Tibial artery (tissue), 4 donors: ENCODE results near the gene UGT1A8.
"Not testable (repeated sequence)": the region's sequence is repeated elsewhere in the genome, so short reads cannot be mapped to it uniquely, and the experiment has no call there.

Experiments
- DNase-seq, 2 donors: peaks; one replicate each; pipeline ENCODE4 v3.0.0-alpha.2; 2019
- H3K27ac ChIP-seq, 2 donors: fragments of 200-600 bp; sonication (generic) in 1 of 2; 1 replicate in 1 of 2; 2 replicates in 1 of 2; pipeline ENCODE4 v1.5.1; 2018 to 2019; ENCODE audit warnings: mild to moderate bottlenecking in 1 of 2
- H3K27me3 ChIP-seq, 2 donors: fragments of 200-600 bp; sonication (generic) in 1 of 2; one replicate each; pipeline versions ENCODE4 v1.5.1 to v1.6.0; 2016 to 2019
- H3K36me3 ChIP-seq, 3 donors: fragments of 200-600 bp; sonication (generic) in 2 of 3; one replicate each; pipeline ENCODE4 v1.5.1; 2016 to 2019; ENCODE audit warnings: mild to moderate bottlenecking in 2 of 3
- H3K4me1 ChIP-seq, 4 donors: fragments of 200-600 bp; sonication (generic) in 2 of 4; 1 replicate in 3 of 4; 2 replicates in 1 of 4; pipeline ENCODE4 v1.5.1; 2016 to 2019
- H3K4me3 ChIP-seq, 2 donors: fragments of 200-600 bp; sonication (generic) in 1 of 2; 1 replicate in 1 of 2; 2 replicates in 1 of 2; pipeline ENCODE4 v1.5.1; 2018 to 2019; ENCODE audit warnings: mild to moderate bottlenecking in 2 of 2
- H3K9me3 ChIP-seq, 3 donors: fragments of 200-600 bp; sonication (generic) in 1 of 3; one replicate each; pipeline ENCODE4 v1.5.1; 2016 to 2019
- intact Hi-C: fragments of 100-400 bp; cut with DNase I; formaldehyde crosslinking; loops from one replicate; pipeline ENCODE4 v1.15.0; 2023; ENCODE audit warnings: low total_unique reads
- TF ChIP-seq, protein P1 (sequence below), 2 experiments: fragments of 200-600 bp in 1 of 2; fragments of 450-650 bp in 1 of 2; IDR thresholded peaks; one replicate each; pipeline ENCODE4 v1.5.1; 2017 to 2019; ENCODE audit warnings: antibody characterized with exemption in 2 of 2, mild to moderate bottlenecking in 1 of 2, moderate library complexity in 1 of 2

Gene UGT1A8

GRCh38 chr2:233602076-233602475 is 15.4 kb upstream of the UGT1A8 start:
- DNase-seq, result no peak
- no peak overlapping the region for H3K27ac ChIP-seq
- H3K27me3 ChIP-seq, result no peaks in the 10 kb centered on the region
- TF ChIP-seq, protein P1, sequence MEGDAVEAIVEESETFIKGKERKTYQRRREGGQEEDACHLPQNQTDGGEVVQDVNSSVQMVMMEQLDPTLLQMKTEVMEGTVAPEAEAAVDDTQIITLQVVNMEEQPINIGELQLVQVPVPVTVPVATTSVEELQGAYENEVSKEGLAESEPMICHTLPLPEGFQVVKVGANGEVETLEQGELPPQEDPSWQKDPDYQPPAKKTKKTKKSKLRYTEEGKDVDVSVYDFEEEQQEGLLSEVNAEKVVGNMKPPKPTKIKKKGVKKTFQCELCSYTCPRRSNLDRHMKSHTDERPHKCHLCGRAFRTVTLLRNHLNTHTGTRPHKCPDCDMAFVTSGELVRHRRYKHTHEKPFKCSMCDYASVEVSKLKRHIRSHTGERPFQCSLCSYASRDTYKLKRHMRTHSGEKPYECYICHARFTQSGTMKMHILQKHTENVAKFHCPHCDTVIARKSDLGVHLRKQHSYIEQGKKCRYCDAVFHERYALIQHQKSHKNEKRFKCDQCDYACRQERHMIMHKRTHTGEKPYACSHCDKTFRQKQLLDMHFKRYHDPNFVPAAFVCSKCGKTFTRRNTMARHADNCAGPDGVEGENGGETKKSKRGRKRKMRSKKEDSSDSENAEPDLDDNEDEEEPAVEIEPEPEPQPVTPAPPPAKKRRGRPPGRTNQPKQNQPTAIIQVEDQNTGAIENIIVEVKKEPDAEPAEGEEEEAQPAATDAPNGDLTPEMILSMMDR (IDR thresholded peaks at IDR 0.05), result no peak
- H3K4me3 ChIP-seq, result no peak overlapping the region
- H3K36me3 ChIP-seq, result no peaks in the 10 kb centered on the region
- H3K4me1 ChIP-seq, result no peaks in the 10 kb centered on the region
- H3K9me3 ChIP-seq, result no peaks in the 10 kb centered on the region
- intact Hi-C loops, result no loop called here

DNA sequence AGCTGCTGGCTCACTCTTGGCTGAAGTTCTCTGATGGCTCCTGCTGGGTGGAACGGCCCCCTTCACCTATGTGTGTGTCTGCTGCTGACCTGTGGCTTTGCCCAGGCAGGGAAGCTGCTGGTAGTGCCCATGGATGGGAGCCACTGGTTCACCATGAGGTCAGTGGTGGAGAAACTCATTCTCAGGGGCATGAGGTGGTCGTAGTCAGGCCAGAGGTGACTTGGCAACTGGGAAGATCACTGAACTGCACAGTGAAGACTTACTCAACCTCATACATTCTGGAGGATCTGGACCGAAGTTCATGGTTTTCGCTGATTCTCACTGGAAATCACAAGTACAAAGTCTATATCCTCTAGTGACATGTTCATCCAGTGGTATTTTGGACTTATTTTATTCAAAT is 13.9 kb upstream of the UGT1A8 start:
- Histone ChIP-seq H3K36me3 (no peaks in the 10 kb centered on the region), H3K9me3 (no peaks in the 10 kb centered on the region), H3K27ac (no peak overlapping the region), H3K4me1 (no peaks in the 10 kb centered on the region), H3K27me3 (no peaks in the 10 kb centered on the region), H3K4me3 (no peak overlapping the region)
- TF ChIP-seq, protein P1 (IDR thresholded peaks at IDR 0.05), result no peak
- intact Hi-C loops, result no loop called here
- no peak for DNase-seq

- intact Hi-C loops, result no loop called here
Observed at GRCh38 chr2:233604826-233605225, 12.6 kb upstream of the UGT1A8 start.

DNA sequence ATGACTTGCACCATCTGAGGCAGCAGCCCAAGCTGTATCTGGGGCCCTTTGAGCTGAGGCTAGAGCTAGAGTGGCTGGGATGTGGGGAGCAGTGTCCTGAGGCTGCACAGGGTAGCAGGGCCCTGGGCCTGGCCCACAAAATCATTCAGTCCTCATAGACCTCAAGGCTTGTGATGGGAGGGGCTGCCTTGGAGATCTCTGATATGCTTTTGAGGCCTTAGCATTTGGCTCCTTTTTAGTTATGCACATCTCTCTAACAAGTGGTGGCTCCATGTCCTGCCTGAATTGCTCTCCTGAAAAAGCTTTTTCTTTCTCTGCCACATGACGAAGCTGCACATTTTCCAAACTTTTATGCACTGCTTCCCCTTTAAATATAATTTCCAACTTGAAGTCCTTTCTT is 11.8 kb upstream of the UGT1A8 start:
- DNase-seq, result no peak
- Histone ChIP-seq H3K36me3 (no peaks in the 10 kb centered on the region), H3K27ac (no peak overlapping the region), H3K9me3 (peaks cover 0 to 5% (median 0%) of the 10 kb centered on the region in 3 donors), H3K27me3 (no peaks in the 10 kb centered on the region), H3K4me3 (no peak overlapping the region), H3K4me1 (no peaks in the 10 kb centered on the region)
- intact Hi-C loops, result no loop called here
- TF ChIP-seq, protein P1 (IDR thresholded peaks at IDR 0.05), result no peak

More at GRCh38 chr2:233604826-233605225, 12.6 kb upstream of the UGT1A8 start:
- Histone ChIP-seq H3K27ac (no peak overlapping the region), H3K9me3 (no peaks in the 10 kb centered on the region), H3K27me3 (no peaks in the 10 kb centered on the region), H3K36me3 (no peaks in the 10 kb centered on the region), H3K4me3 (no peak overlapping the region), H3K4me1 (no peaks in the 10 kb centered on the region)
- TF ChIP-seq, protein P1 (IDR thresholded peaks at IDR 0.05), result no peak
- DNase-seq, result no peak

GRCh38 chr2:233611284-233611683 is 6.1 kb upstream of the UGT1A8 start:
- H3K9me3 ChIP-seq, result peaks cover 0 to 6% (median 0%) of the 10 kb centered on the region in 3 donors
- H3K27me3 ChIP-seq, result no peaks in the 10 kb centered on the region
- TF ChIP-seq, protein P1 (IDR thresholded peaks at IDR 0.05), result no peak
- H3K4me3 ChIP-seq, result no peak overlapping the region
- H3K36me3 ChIP-seq, result no peaks in the 10 kb centered on the region
- no peak overlapping the region for H3K27ac ChIP-seq
- intact Hi-C loops, result no loop called here
- no peak for DNase-seq
- H3K4me1 ChIP-seq, result no peaks in the 10 kb centered on the region

DNA sequence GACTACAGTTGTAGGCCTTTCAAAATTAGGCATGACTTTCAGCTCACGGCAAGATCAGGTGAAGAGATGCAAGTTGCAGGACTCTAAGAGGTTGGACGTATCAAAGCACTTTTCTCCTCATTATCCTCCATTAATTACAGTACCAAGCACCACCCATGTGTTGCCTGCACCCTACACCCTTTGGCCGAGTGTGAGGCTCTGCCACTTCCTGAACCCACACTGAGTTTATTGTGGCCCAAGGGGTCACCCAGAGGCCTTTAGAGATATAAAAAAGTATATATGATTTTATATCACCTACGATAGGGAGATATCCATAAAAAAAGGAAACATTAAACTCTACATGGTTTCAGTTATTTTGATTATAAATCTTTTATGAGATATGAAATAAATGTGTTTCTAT is 2.8 kb downstream of the UGT1A8 start:
- no peak overlapping the region for H3K4me3 ChIP-seq
- no peaks in the 10 kb centered on the region for H3K36me3 ChIP-seq
- H3K9me3 ChIP-seq, result no peaks in the 10 kb centered on the region
- intact Hi-C loops, result no loop called here
- H3K27ac ChIP-seq, result no peak overlapping the region
- H3K27me3 ChIP-seq, result no peaks in the 10 kb centered on the region
- DNase-seq, result no peak
- TF ChIP-seq, protein P1 (IDR thresholded peaks at IDR 0.05), result no peak
- H3K4me1 ChIP-seq, result no peaks in the 10 kb centered on the region

- intact Hi-C loops, H3K27ac ChIP-seq, H3K36me3 ChIP-seq, DNase-seq, H3K4me1 ChIP-seq, H3K27me3 ChIP-seq, H3K4me3 ChIP-seq, H3K9me3 ChIP-seq: not testable (repeated sequence)
Observed at GRCh38 chr2:233621863-233622262, 4.4 kb downstream of the UGT1A8 start.
